HG02678 (cell line): ENCODE measurements around the gene G2E3.
"Not testable (repeated sequence)": the region's sequence is repeated elsewhere in the genome, so short reads cannot be mapped to it uniquely, and the experiment has no call there.

Source experiments
- ATAC-seq: cut with Tn5 transposase; IDR thresholded peaks from one replicate; pipeline ENCODE4 v1.9.1; 2021; ENCODE audit warnings: mild to moderate bottlenecking, moderate library complexity; ENCODE audit not compliant: unreplicated experiment

G2E3 gene, protein sequence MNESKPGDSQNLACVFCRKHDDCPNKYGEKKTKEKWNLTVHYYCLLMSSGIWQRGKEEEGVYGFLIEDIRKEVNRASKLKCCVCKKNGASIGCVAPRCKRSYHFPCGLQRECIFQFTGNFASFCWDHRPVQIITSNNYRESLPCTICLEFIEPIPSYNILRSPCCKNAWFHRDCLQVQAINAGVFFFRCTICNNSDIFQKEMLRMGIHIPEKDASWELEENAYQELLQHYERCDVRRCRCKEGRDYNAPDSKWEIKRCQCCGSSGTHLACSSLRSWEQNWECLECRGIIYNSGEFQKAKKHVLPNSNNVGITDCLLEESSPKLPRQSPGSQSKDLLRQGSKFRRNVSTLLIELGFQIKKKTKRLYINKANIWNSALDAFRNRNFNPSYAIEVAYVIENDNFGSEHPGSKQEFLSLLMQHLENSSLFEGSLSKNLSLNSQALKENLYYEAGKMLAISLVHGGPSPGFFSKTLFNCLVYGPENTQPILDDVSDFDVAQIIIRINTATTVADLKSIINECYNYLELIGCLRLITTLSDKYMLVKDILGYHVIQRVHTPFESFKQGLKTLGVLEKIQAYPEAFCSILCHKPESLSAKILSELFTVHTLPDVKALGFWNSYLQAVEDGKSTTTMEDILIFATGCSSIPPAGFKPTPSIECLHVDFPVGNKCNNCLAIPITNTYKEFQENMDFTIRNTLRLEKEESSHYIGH

GRCh38 chr14:30558675-30559555, at the start of gene G2E3:
G2E3 (plus strand) TSS chr14:30559158; CDS start chr14:30581080, 21,922 bp downstream.
- peak; percentile 99 for ATAC-seq

DNA sequence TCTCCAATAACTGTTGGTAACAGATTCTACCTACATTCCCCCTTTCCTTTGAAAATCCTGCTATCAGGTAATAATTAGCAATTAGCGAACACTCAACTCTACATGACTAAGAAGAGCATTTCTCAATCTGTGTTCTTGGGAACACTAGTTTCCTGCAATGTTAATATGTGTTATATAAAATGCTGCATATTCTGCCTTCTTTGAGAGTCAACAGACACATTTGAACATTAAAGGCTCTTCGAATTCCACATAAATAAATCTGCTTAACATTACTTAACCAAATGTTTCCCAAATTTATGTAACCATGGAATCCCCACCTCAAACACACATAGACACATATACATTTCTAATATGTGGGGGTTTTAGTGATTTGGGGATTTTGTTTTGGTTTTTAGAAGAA, 41.2 kb upstream of the G2E3 start:
- no peak for ATAC-seq

DNA sequence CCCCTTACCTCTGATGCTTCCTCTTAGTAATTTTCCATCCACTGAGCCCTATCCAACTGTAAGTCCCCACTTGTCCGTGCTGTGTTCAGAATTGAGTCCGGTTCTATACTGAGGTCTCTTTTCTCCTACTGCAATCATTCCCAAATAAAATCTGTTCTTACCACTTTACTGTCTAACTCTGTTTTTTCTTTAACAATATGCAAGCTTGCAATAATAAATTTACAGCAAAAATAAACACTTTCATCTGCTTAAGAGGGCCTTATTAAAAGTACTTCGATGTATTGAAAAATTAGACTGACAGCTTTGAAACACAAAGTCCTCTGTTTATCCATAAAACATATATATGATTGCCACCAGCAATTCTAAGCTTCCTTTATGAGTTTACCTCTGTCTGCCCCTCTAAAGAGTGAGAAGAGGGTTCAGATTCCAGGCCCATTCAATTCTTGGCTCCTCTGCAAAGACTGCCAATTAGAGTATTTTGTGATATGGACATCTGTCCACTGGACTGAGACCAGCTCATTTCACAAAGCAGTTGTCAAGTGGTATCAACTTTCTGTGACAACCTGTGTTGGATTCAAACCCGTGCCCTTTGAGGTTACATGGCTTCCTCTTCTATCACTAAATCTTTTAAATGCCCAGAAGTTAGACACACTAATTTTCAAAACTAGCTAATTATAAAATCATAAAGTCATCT, 39.9 kb upstream of the G2E3 start:
- no peak for ATAC-seq

GRCh38 chr14:30519961-30520360, 39.0 kb upstream of the G2E3 start:
- no peak for ATAC-seq

- ATAC-seq = no peak
Measured at GRCh38 chr14:30520536-30520935, 38.4 kb upstream of the G2E3 start.

GRCh38 chr14:30521899-30522736, 36.8 kb upstream of the G2E3 start:
- ATAC-seq = peak; percentile 63

DNA sequence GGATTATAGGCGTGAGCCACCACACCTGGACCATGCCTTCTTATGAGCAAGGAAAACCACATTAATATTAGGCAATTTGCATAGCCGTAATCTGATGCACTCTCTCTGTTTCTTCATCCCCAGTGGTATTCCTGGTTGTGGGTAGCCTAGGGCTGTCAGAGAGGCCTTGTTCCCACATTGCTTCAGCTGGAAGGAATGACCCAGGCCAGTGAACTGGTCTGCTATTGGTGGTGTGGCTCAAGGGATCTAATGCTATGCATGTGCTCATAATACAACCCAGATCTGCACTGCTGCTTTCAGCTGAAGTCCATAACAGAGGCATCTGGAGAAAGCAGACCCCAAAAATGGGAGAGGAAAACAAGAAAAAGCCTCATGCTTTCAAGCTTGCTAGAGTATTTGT, 33.1 kb upstream of the G2E3 start:
- no peak for ATAC-seq

- no peak for ATAC-seq
Measured at GRCh38 chr14:30527196-30527595, 31.8 kb upstream of the G2E3 start.

GRCh38 chr14:30528119-30528518, 30.8 kb upstream of the G2E3 start:
- ATAC-seq = no peak

DNA sequence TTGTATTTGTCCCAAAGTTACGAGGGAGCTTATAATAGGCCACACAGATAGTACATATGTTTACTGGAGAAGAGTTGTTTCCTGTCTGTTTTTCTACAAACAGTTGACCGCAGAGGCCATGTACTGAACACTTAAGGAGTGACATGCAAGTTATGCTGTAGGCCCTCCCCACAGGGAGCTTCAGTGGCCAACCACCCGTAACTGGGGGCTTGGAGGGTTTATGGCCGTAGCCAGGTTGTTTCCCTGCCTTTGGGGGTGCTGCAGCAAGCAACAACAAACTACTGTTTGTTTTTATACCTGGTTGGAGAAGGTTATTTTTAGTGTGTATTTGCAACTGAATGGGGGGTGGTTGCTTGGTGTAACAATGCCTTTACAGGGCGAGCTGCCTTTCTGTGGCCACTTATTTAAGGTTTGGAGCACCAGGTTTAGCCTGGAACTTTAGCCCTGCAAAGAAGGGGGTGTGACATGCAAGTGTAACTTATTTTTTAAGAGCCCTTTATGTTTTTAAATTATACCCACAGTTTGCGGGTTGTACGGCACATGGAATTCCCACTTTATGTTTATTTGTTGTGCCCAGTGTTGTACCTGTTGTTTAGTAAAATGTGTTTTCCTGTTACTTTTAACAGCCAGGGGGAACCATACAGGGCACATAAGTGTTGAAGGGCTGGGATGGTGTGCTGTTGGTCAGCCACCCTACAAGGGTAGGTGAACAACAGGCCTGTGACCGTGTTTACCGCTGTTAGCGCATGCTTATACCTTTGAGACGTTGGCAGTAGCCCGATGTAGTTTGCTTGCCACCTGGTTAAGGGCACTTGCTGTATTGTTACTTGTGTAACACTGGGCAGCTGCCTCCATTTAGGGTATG, 29.9 kb upstream of the G2E3 start:
- no peak for ATAC-seq

DNA sequence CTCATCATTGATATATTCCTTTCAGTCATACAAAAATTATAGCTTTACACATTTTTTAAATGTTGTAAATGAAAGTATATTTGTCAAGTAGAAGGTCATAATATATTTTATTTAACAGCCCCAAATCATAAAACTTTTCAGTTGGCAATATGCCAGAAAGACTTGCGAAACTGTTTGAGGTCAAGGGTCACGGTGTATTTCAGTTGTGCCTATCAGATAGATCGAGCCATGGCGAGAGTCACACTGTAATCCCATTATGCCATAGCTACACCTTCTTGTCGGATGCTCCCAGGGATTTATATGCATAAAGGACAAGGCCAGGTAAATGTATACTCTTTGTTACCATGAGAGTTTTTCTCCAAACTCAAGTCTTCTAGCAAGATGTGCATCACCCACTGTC, 26.7 kb upstream of the G2E3 start:
- ATAC-seq = no peak

DNA sequence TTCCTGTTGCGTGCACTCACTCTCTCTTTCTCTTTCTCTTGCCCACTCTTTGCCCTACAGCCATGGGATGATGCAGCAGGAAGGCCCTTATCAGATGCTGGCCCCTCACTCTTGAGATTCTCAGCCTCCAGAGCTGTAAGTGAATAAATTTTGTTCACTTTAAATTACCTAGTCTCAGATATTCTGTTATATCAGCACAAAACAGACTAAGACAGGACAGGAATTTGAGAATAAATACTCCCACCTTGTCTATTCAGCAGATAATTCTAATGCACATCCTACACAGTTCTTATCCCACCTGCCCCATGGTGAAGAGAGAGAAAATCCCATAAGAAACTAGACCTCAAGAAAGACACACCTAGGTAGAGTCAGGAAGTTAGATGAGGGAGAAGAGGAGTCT, 25.8 kb upstream of the G2E3 start:
- no peak for ATAC-seq

GRCh38 chr14:30541318-30541717, 17.6 kb upstream of the G2E3 start:
- ATAC-seq = no peak

DNA sequence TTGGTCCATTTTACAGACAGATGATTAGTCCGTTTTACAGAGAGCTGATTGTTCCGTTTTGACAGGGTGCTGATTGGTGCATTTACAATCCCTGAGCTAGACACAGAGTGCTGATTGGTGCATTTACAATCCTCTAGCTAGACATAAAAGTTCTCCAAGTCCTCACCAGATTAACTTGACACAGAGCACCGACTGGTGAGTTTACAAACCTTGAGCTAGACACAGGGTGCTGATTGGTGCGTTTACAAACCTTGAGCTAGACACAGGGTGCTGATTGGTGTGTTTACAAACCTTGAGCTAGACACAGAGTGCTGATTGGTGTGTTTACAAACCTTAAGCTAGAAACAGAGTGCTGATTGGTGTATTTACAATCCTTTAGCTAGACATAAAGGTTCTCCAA, 12.2 kb upstream of the G2E3 start:
- not testable (repeated sequence) for ATAC-seq

- no peak for ATAC-seq
Measured at GRCh38 chr14:30547388-30548048, 11.4 kb upstream of the G2E3 start.

GRCh38 chr14:30550335-30550734, 8.6 kb upstream of the G2E3 start:
- no peak for ATAC-seq

- no peak for ATAC-seq
Measured at GRCh38 chr14:30551460-30551859, 7.5 kb upstream of the G2E3 start.

DNA sequence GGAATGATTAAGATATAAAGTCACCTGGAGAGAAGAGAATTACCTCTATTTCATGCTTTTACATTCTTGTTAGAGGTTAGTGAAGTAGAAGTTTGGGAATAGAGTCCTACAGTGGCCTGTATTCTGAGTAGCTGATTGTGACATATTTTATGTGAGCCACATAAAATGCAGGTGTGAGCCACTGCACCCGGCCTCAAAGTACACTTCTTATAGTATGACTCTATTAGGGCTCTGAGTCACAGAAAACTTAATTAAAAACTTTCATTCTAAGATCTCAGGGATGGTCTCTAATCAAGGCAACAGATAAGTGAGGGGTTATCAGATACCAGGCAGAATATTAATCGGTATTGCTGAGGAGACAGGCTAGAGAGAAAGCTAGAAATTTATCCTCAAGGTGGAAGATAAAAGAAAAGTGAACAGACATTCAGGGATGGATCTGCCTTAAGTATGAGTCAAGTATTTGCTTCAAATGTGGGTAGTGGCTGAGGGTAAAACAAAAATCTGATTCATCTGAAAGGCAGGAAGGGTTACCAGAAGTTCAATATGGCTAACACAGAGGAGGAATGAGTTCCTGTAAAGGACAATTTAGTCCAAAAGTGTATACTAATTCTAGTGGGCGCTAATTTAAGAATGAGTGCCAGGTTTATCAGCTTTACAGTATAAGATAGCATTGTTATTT, 5.5 kb upstream of the G2E3 start:
- ATAC-seq = no peak
